Measurements from ENCODE around the gene FADS1. TPM values are rescaled to one million over a fixed set of nuclear protein-coding genes. Genes with fewer than 3 reads are reported as not detected.

The FADS1 gene
- total and polyA plus RNA-seq, 2 of the 8 experiments (the other 6 are each of a cell fraction or from before 2014, with no cell fraction given): 115 to 141 TPM

- no peaks in the 10 kb centered on the region for H3K79me1 ChIP-seq (ENCODE audit: low read depth, low read length)
- peaks cover 0 to 8% (median 6%) of the 10 kb centered on the region in 4 experiments; a peak in 6 of 7 replicates for H3K4me1 ChIP-seq (replicated peaks in 1 of 4; ENCODE audit: control insufficient read depth in 3 of 4, insufficient read depth in 4 of 4, low read length in 3 of 4)
- CTCF ChIA-PET (ENCODE audit: partially characterized antibody): interaction anchor here (0.9 to 7.2 kb wide), 12 partner anchors 10 to 316 kb away, joined by 3 to 48 read pairs (median 6); partner anchors contain the start of genes FEN1, MYRF and TMEM258
- no peaks in the 10 kb centered on the region for H3K23me2 ChIP-seq (ENCODE audit: low read depth, low read length)
- H3K27me3 ChIP-seq (replicated peaks in 1 of 4; ENCODE audit: control insufficient read depth in 3 of 4, extremely low read depth in 1 of 4, insufficient read depth in 3 of 4, low read length in 3 of 4): no peaks in the 10 kb centered on the region; a peak in 1 of 7 replicates
- H3K14ac ChIP-seq (ENCODE audit: insufficient read length): no peak overlapping the region
- no peak overlapping the region for H2BK20ac ChIP-seq (ENCODE audit: low read length)
- H3K23ac ChIP-seq (ENCODE audit: insufficient read length): no peak overlapping the region
- DNase-seq (ENCODE audit: low read depth in 1 of 2, low spot score in 2 of 2): peak in 1 of 2 experiments; percentile 92
- H3K27ac ChIP-seq (ENCODE audit: low read depth, low read length): 0 out of 2 replicates have a peak overlapping the region, but pooled peaks have one; percentile 41
- H3K79me2 ChIP-seq (ENCODE audit: control insufficient read depth in 1 of 2, insufficient read depth in 2 of 2, low read length in 2 of 2): no peaks in the 10 kb centered on the region
- H2BK15ac ChIP-seq (ENCODE audit: low read length): no peak overlapping the region
- no peaks in the 10 kb centered on the region for H3K9me3 ChIP-seq (ENCODE audit: insufficient read depth in 2 of 2, low read depth in 1 of 2, low read length in 1 of 2)
- no peak overlapping the region for H4K91ac ChIP-seq (replicated peaks; ENCODE audit: insufficient read length, low read length)
- H3K56ac ChIP-seq (replicated peaks; ENCODE audit: insufficient read length, low read depth, low read length): no peak overlapping the region
- 85% methylated on average over 41 of the region's 67 CpGs; no CpG with 5 or more reads in 1 of the 2 experiments for WGBS, 2 experiments (ENCODE audit: extremely low coverage in 1 of 2, insufficient coverage in 1 of 2, insufficient read length in 1 of 2, insufficient replicate concordance in 2 of 2, low coverage in 1 of 2, low lambda C conversion rate in 2 of 2, missing lambda C conversion rate in 1 of 2)
- peak overlapping the region; percentile 52; the same call in 1 of the 2 replicates for H4K8ac ChIP-seq (ENCODE audit: extremely low read depth, insufficient read depth, low read length)
- H4K20me1 ChIP-seq (replicated peaks in 1 of 2; ENCODE audit: control insufficient read depth in 1 of 2, insufficient read depth in 2 of 2, low read length in 2 of 2): no peaks in the 10 kb centered on the region
- H4K5ac ChIP-seq (ENCODE audit: insufficient read length, low read depth, low read length): no peak overlapping the region
- 0 out of 2 replicates have a peak overlapping the region, but pooled peaks have one; percentile 5 for H2BK5ac ChIP-seq (ENCODE audit: low read depth, low read length)
- no peak overlapping the region for H3K4me3 ChIP-seq (ENCODE audit: extremely low read depth in 1 of 4, insufficient read depth in 2 of 4, low read depth in 3 of 4, low read length in 4 of 4)
- H3K4ac ChIP-seq (replicated peaks; ENCODE audit: insufficient read length, low read depth, low read length): no peak overlapping the region
- POLR2A ChIA-PET (ENCODE audit: partially characterized antibody): interaction anchor here (0.8 to 2.1 kb wide), 3 partner anchors 10 to 18 kb away, joined by 3 to 5 read pairs (median 5); partner anchors contain the start of genes FEN1 and TMEM258
- TF ChIP-seq ATF2 (IDR thresholded peaks at IDR 0.05; ENCODE audit: low read length) (no peak), NRF1 (IDR thresholded peaks at IDR 0.05; ENCODE audit: low read depth, low read length) (no peak), BACH1 (IDR thresholded peaks at IDR 0.05; ENCODE audit: low read length) (no peak), MAX (IDR thresholded peaks at IDR 0.05) (peak; percentile 77), E2F6 (IDR thresholded peaks at IDR 0.05) (0 out of 2 replicates have a peak, but pooled peaks have one; percentile 42), FOSL1 (IDR thresholded peaks at IDR 0.05; ENCODE audit: insufficient read depth, low read depth, low read length) (no peak)
- no peaks in the 10 kb centered on the region for H3K36me3 ChIP-seq (ENCODE audit: control insufficient read depth in 2 of 4, insufficient read depth in 4 of 4, low read length in 3 of 4)
- no peak overlapping the region for H2BK12ac ChIP-seq (ENCODE audit: low read depth, low read length)
- H3K4me2 ChIP-seq (ENCODE audit: insufficient read depth in 1 of 2, low read depth in 2 of 2, low read length in 2 of 2): 0 out of 4 replicates have a peak overlapping the region, but pooled peaks of 1 of the 2 experiments have one; percentile 12
- no peak overlapping the region for H2BK120ac ChIP-seq (replicated peaks; ENCODE audit: low read depth, low read length)
- FAIRE-seq: no peak
- H3K18ac ChIP-seq (ENCODE audit: extremely low read depth, low read length): no peak overlapping the region
- H3K9ac ChIP-seq (replicated peaks in 1 of 4; ENCODE audit: extremely low read depth in 1 of 4, low read depth in 3 of 4, low read length in 3 of 4): no peak overlapping the region
- no peak overlapping the region for H2AFZ ChIP-seq (ENCODE audit: low read length)
- H2AK5ac ChIP-seq (ENCODE audit: low read depth, low read length): no peak overlapping the region
Observed at GRCh38 chr11:61777234-61778090, 39.3 kb downstream of the FADS1 start.
